Upper lobe of right lung (tissue), 1 donor: ENCODE data around the gene MYBPC3. TPM values are rescaled to one million over a fixed set of nuclear protein-coding genes. Genes with fewer than 3 reads are reported as not detected.

Source experiments
- ATAC-seq: fragments of 200-7000 bp; cut with Tn5 transposase; one replicate; pipeline ENCODE4 v1.9.1; 2020; ENCODE audit warnings: mild to moderate bottlenecking, moderate library complexity
- DNase-seq: peaks from one replicate; pipeline ENCODE4 v3.0.0-alpha.2; 2020
- H3K27ac ChIP-seq: fragments of 200-600 bp; one replicate; pipeline ENCODE4 v1.8.0; 2022
- H3K27me3 ChIP-seq: fragments of 200-600 bp; one replicate; pipeline ENCODE4 v1.8.0; 2022; ENCODE audit warnings: mild to moderate bottlenecking
- H3K36me3 ChIP-seq: fragments of 200-600 bp; one replicate; pipeline ENCODE4 v1.8.0; 2022
- H3K4me1 ChIP-seq: fragments of 200-600 bp; one replicate; pipeline ENCODE4 v1.8.0; 2022
- H3K4me3 ChIP-seq: fragments of 200-600 bp; one replicate; pipeline ENCODE4 v1.8.0; 2022; ENCODE audit warnings: mild to moderate bottlenecking
- H3K9me3 ChIP-seq: fragments of 200-600 bp; one replicate; pipeline ENCODE4 v1.8.0; 2022
- CTCF ChIP-seq: fragments of 200-600 bp; IDR thresholded peaks from one replicate; pipeline ENCODE4 v1.8.0; 2022; ENCODE audit warnings: antibody characterized with exemption
- intact Hi-C: fragments of 100-400 bp; cut with DNase I; formaldehyde crosslinking; loops from one replicate; pipeline ENCODE4 v1.11.0; 2022
- total RNA-seq: library from RNA; stranded (reverse); fragmentation: NEBNext Ultra II Directional; extraction: Animal tissue kit (Norgen Biotek cat#: 25700); gene quantifications from one replicate; pipeline ENCODE4 v1.2.1, GENCODE V29; 2021
- donor health status: DM: no; HTN: yes; CAD: no; lungs with severe emphysema.

Gene MYBPC3
- total RNA-seq, 1 donor from 2014 or later, result 0.96 TPM

DNA sequence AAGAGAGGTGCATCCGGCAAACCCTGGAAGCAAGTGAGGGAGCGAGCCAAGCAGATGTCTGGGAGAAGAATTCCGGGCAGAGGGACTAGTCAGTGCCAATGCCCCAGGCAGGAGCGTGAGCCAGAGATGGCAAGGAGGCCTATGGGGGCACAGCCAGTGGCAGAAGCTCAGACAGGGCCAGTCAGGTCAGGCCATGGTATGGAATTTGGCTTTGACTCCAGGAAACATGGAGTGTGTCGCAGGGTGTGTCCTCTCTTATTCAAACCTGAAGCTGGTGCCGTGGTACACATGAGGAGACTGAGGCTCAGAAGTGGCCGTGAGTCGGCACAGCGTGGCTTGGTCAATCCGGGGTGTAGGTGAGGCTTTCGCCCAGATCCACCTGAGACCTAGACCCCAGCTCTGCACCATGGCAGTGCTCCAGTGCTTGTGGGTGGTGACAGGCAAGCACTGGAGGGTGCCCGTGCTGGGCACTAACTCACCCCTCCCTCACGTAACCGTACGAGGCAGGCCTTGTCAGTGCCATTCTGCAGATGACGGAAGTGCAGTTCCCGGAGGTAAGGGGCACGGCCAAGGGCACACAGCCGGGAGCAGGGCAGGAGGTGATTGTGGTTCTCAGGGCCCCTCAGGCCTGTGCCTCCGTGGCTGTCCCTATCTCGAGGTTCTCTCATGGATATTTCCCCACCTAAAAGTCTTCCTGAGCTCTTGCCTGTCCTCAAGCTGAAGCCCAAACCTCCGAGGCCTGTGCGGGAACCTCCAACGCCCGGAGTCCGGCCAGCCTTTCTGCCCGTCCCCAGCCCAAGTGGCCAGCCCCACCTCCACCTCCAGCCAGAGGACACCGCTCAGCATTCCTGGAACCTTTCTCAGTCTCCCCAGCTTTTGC is 36.4 kb upstream of the MYBPC3 start:
- H3K4me1 ChIP-seq, result peaks cover 14% of the 10 kb centered on the region
- H3K4me3 ChIP-seq, result no peak overlapping the region
- intact Hi-C loops, result no loop called here
- H3K27me3 ChIP-seq, result no peaks in the 10 kb centered on the region
- peak overlapping the region; percentile 63 for H3K27ac ChIP-seq
- ATAC-seq (no peak), DNase-seq (peak; percentile 45)
- no peaks in the 10 kb centered on the region for H3K9me3 ChIP-seq
- H3K36me3 ChIP-seq, result no peaks in the 10 kb centered on the region
- no peak for TF ChIP-seq CTCF

- DNase-seq (peak; percentile 82), ATAC-seq (peak; percentile 81)
- Histone ChIP-seq H3K9me3 (no peaks in the 10 kb centered on the region), H3K27ac (peak overlapping the region; percentile 63), H3K4me1 (peaks cover 6% of the 10 kb centered on the region), H3K4me3 (no peak overlapping the region), H3K36me3 (no peaks in the 10 kb centered on the region), H3K27me3 (no peaks in the 10 kb centered on the region)
- no peak for TF ChIP-seq CTCF
- intact Hi-C loops, result no loop called here
Measured at GRCh38 chr11:47387944-47388696, 35.6 kb upstream of the MYBPC3 start.

DNA sequence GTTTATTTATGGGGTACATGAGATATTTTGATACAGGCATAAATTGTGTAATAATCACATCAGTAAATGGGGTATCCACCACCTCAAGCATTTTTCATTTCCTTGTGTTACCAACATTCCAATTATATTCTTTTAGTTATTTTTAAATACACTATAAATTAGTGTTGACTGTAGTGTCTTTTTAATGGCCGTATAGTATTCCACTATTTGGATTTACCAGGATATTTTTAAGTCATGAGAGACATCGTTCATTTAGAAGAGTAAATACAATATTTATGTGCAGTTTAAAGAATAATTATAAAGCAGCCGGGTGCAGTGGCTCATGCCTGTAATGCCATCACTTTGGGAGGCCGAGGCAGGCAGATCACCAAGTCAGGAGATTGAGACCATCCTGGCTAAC is 32.0 kb upstream of the MYBPC3 start:
- Histone ChIP-seq H3K27me3 (no peaks in the 10 kb centered on the region), H3K4me3 (no peak overlapping the region), H3K4me1 (peaks cover 9% of the 10 kb centered on the region), H3K27ac (no peak overlapping the region), H3K9me3 (no peaks in the 10 kb centered on the region), H3K36me3 (no peaks in the 10 kb centered on the region)
- no peak for TF ChIP-seq CTCF
- ATAC-seq (no peak), DNase-seq (no peak)
- intact Hi-C loops, result no loop called here

DNA sequence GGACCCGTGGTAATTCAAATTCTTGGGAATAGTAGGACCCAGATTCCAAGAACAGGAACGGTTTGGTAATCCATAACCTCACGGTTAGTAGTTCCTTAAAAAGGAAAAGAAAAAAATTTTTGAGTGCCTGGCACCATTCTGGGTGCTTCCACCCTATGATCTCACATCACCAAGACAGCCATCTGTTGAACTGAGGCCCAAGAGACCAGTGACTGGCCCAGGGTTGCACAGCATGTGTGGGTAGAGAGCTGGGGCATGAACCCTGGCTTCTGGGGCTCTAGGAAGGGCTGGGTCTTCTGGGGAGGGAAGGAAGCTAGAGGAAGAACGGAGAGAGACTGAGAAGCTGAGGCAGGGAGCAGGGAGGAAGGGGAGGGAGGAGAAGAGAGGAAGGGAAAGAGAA is 30.6 kb upstream of the MYBPC3 start:
- Histone ChIP-seq H3K27me3 (no peaks in the 10 kb centered on the region), H3K36me3 (no peaks in the 10 kb centered on the region), H3K4me3 (no peak overlapping the region), H3K9me3 (no peaks in the 10 kb centered on the region), H3K4me1 (peaks cover 11% of the 10 kb centered on the region), H3K27ac (no peak overlapping the region)
- TF ChIP-seq CTCF, result no peak
- intact Hi-C loops, result no loop called here
- DNase-seq (peak; percentile 66), ATAC-seq (peak; percentile 76)

GRCh38 chr11:47380078-47380477 is 27.6 kb upstream of the MYBPC3 start:
- intact Hi-C loops, result no loop called here
- Histone ChIP-seq H3K9me3 (no peaks in the 10 kb centered on the region), H3K36me3 (no peaks in the 10 kb centered on the region), H3K27ac (no peak overlapping the region), H3K4me3 (no peak overlapping the region), H3K27me3 (no peaks in the 10 kb centered on the region), H3K4me1 (peaks cover 11% of the 10 kb centered on the region)
- no peak for ATAC-seq
- no peak for DNase-seq
- TF ChIP-seq CTCF, result no peak
